PC-3 (cell line): ENCODE data around the gene DPEP2NB. TPM values are rescaled to one million over a fixed set of nuclear protein-coding genes. Genes with fewer than 3 reads are reported as not detected.
A peak's percentile ranks its signal among the peaks of the same experiment; 100 is the strongest.

Experiments
- ATAC-seq: fragments of 200-7000 bp; cut with Tn5 transposase; 2 replicates; pipeline ENCODE4 v1.9.1; 2020; ENCODE audit warnings: mild to moderate bottlenecking, moderate library complexity
- BruUV-seq: library from RNA; stranded (reverse); fragments of 400-500 nt; replicated peaks from 2 replicates; lab custom pipeline; 2021; lab: Mats Ljungman, UMichigan
- CTCF ChIA-PET: fragments of 300-600 bp; sonication (Branson Sonifier 250); formaldehyde crosslinking; loops from one replicate; lab custom pipeline; 2022; ENCODE audit warnings: antibody characterized with exemption; lab: Charles Lee
- POLR2A ChIA-PET: fragments of 300-600 bp; sonication (Branson Sonifier 250); formaldehyde crosslinking; loops from one replicate; lab custom pipeline; 2022; ENCODE audit warnings: antibody characterized with exemption; ENCODE audit not compliant: unreplicated experiment; lab: Charles Lee
- DNase-seq: peaks from one replicate; pipeline ENCODE4 v3.0.0-alpha.2; 2015
- H2AFZ ChIP-seq: fragments of 300-600 bp; sonication (generic); 2 replicates; pipeline ENCODE4 v1.6.0; 2016; ENCODE audit warnings: antibody characterized with exemption, low read length
- H3F3A ChIP-seq: fragments of 300-600 bp; sonication (generic); one replicate; pipeline ENCODE4 v1.6.0; 2017; ENCODE audit warnings: antibody characterized with exemption, low read length, control low read depth, mild to moderate bottlenecking; ENCODE audit not compliant: unreplicated experiment
- H3K27ac ChIP-seq: fragments of 300-600 bp; sonication (generic); 2 replicates; pipeline ENCODE4 v1.5.1; 2016; ENCODE audit warnings: mild to moderate bottlenecking, low read length
- H3K27me3 ChIP-seq: fragments of 300-600 bp; sonication (generic); 2 replicates; pipeline ENCODE4 v1.6.1; 2016; ENCODE audit warnings: low read length, mixed read lengths
- H3K36me3 ChIP-seq: fragments of 300-600 bp; sonication (generic); 2 replicates; pipeline ENCODE4 v1.6.1; 2016; ENCODE audit warnings: low read depth, mixed run types, low read length, mixed read lengths
- H3K4me1 ChIP-seq: fragments of 300-600 bp; sonication (generic); 2 replicates; pipeline ENCODE4 v1.5.1; 2016; ENCODE audit warnings: low read length; ENCODE audit not compliant: insufficient read depth
- H3K4me2 ChIP-seq: fragments of 300-600 bp; sonication (generic); 2 replicates; pipeline ENCODE4 v1.6.0; 2016; ENCODE audit warnings: low read length
- H3K4me3 ChIP-seq: fragments of 300-600 bp; sonication (generic); 2 replicates; pipeline ENCODE4 v1.5.1; 2016; ENCODE audit warnings: mild to moderate bottlenecking, low read length, mixed read lengths
- H3K79me2 ChIP-seq: fragments of 300-600 bp; sonication (generic); 2 replicates; pipeline ENCODE4 v1.6.1; 2017; ENCODE audit warnings: low read length, mixed read lengths
- H3K9ac ChIP-seq: fragments of 300-600 bp; sonication (generic); 2 replicates; pipeline ENCODE4 v1.6.0; 2016; ENCODE audit warnings: mild to moderate bottlenecking, low read length
- H3K9me2 ChIP-seq: fragments of 300-600 bp; sonication (generic); replicated peaks from 2 replicates; pipeline ENCODE4 v1.6.1; 2016; ENCODE audit warnings: mixed run types, low read length, mixed read lengths
- H3K9me3 ChIP-seq: fragments of 300-600 bp; sonication (generic); 2 replicates; pipeline ENCODE4 v1.6.1; 2016; ENCODE audit warnings: low read length, mixed read lengths
- H4K20me1 ChIP-seq: fragments of 300-600 bp; sonication (generic); 2 replicates; pipeline ENCODE4 v1.6.1; 2016; ENCODE audit warnings: low read length, mixed read lengths
- CTCF ChIP-seq: fragments of 300-600 bp; sonication (generic); conservative IDR thresholded peaks from 2 replicates; pipeline ENCODE4 v1.5.1; 2017; ENCODE audit warnings: antibody characterized with exemption, low read depth, mild to moderate bottlenecking, low read length
- EZH2 ChIP-seq: fragments of 300-600 bp; sonication (generic); IDR thresholded peaks from one replicate; pipeline ENCODE4 v1.6.1; 2017; ENCODE audit warnings: antibody characterized with exemption, mild to moderate bottlenecking, low read length; ENCODE audit not compliant: unreplicated experiment
- EZH2phosphoT487 ChIP-seq: fragments of 300-600 bp; sonication (generic); IDR thresholded peaks from 2 replicates; pipeline ENCODE4 v1.6.1; 2018; ENCODE audit warnings: mild to moderate bottlenecking, antibody characterized with exemption, low read length, borderline replicate concordance
- intact Hi-C: fragments of 100-400 bp; cut with micrococcal nuclease; formaldehyde crosslinking; loops from 2 replicates; pipeline ENCODE4 v1.9.0; 2023
- total RNA-seq: library from RNA; depleted of rRNA; stranded (reverse); fragments of >200 nt; gene quantifications from 2 replicates; pipeline ENCODE4 v1.2.3, GENCODE V29; 2014

Gene DPEP2NB
- total RNA-seq, 1 experiment from 2014 or later = not detected

DNA sequence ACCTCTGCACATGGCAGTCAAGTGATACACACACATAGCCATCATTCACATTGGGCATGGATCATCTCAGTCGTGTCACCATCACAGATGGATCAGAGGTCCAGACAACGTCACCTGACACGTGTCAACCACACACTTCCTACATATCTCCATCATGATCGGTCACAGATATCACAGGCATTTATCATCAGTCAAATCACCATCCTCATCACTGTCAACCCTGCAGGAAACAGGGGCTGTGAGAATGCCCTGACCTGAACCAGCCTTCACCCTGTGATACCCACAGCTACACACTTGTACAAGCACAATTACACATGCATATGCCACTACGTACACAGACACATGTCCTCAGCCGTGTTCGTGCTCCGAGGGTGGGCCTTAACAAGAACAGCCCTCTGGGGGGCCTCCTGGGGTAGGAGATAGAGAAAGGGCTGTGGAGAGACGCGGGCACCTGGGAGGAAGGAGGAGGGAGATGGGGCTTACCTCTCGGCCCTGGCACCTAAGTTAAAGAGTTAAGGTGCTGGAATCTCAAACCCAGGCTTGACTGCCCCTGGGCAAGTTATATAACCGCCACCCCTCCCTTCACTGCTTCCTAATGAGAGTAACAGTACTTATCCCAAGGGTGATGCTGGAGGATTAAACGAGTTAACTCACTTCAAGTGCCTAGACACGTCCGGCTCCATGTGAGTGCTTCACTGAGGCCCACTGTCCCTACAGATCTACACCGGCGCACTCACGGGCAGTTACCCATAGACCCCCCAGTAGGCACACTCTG, 48.3 kb downstream of the DPEP2NB start:
- H3K27ac ChIP-seq = no peak overlapping the region
- peaks cover 29% of the 10 kb centered on the region for H3K79me2 ChIP-seq
- ChIA-PET CTCF (no interaction called here), POLR2A (interaction anchor here (0.5 kb wide), 1 partner anchor 129 kb away, joined by 3 read pairs; no protein-coding TSS in a partner anchor)
- H3K4me3 ChIP-seq = peak overlapping the region; percentile 94
- intact Hi-C loops = no loop called here
- peak overlapping the region; percentile 92 for H2AFZ ChIP-seq
- no peaks in the 10 kb centered on the region for H3K27me3 ChIP-seq
- DNase-seq = peak; percentile 11
- peaks cover 17% of the 10 kb centered on the region for H3K4me1 ChIP-seq
- H3K9ac ChIP-seq = peak overlapping the region; percentile 81
- BruUV-seq = TSS peak; percentile 66
- no peaks in the 10 kb centered on the region; the same call in 1 of the 2 replicates for H3K36me3 ChIP-seq
- no peaks in the 10 kb centered on the region for H3K9me2 ChIP-seq
- H3F3A ChIP-seq = no peaks in the 10 kb centered on the region
- TF ChIP-seq EZH2 = no peak
- no peak for TF ChIP-seq CTCF
- TF ChIP-seq EZH2phosphoT487 = no peak
- no peaks in the 10 kb centered on the region for H4K20me1 ChIP-seq
- peak; percentile 5 for ATAC-seq
- H3K4me2 ChIP-seq = peak overlapping the region; percentile 95
- H3K9me3 ChIP-seq = no peaks in the 10 kb centered on the region

DNA sequence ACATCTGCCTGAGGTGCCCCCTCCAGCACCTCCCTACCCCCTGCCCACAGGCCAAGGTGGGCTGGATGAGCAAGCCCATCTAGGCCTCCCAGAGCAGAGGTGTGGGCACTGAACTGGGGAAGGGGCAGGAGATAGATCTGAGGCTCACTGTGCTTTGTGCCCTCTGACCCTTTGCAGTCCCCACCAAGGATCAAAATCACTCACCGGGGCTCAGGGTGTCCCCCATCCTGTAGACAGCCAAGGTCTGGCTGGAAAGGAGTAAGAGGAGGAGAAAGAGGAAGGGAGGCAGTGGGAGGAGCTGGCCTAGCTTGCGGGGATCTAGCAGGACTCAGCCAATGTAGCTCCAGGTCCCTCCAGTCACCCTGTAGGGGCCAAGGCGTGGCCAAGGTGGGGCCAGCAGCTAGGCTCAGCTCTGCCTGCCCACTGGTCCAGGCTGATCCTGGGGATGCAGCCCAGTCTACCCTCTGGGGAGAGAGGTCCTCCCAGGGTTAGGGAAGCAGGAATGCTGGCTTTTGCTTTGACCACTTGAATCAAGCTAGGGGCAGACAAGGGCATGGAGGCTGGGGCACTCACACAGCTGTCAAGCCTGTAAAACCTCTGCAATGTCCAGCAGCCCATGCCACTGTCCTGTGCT, 49.0 kb downstream of the DPEP2NB start:
- no peaks in the 10 kb centered on the region for H3K27me3 ChIP-seq
- no peak overlapping the region for H3K27ac ChIP-seq
- H3K9ac ChIP-seq = no peak overlapping the region
- peaks cover 17% of the 10 kb centered on the region for H3K4me1 ChIP-seq
- H4K20me1 ChIP-seq = no peaks in the 10 kb centered on the region
- intact Hi-C loops = no loop called here
- H3K9me3 ChIP-seq = no peaks in the 10 kb centered on the region
- no peaks in the 10 kb centered on the region for H3F3A ChIP-seq
- ATAC-seq (no peak), DNase-seq (no peak)
- H3K4me2 ChIP-seq = peak overlapping the region; percentile 95
- no peak for TF ChIP-seq EZH2phosphoT487
- CTCF ChIA-PET = no interaction called here
- no peaks in the 10 kb centered on the region; the same call in 1 of the 2 replicates for H3K36me3 ChIP-seq
- no peaks in the 10 kb centered on the region for H3K9me2 ChIP-seq
- POLR2A ChIA-PET = no interaction called here
- H3K79me2 ChIP-seq = peaks cover 29% of the 10 kb centered on the region
- no TSS peak for BruUV-seq
- no peak overlapping the region for H2AFZ ChIP-seq
- peak overlapping the region; percentile 94 for H3K4me3 ChIP-seq

GRCh38 chr16:67965668-67966548, 49.8 kb downstream of the DPEP2NB start:
- no peaks in the 10 kb centered on the region for H3K9me3 ChIP-seq
- H3K4me1 ChIP-seq = peaks cover 17% of the 10 kb centered on the region
- intact Hi-C loops = no loop called here
- H3K27ac ChIP-seq = no peak overlapping the region
- ATAC-seq (no peak), DNase-seq (no peak)
- no peaks in the 10 kb centered on the region for H3K27me3 ChIP-seq
- no TSS peak for BruUV-seq
- no peaks in the 10 kb centered on the region for H3K9me2 ChIP-seq
- TF ChIP-seq CTCF = no peak
- TF ChIP-seq EZH2 = no peak
- no peak for TF ChIP-seq EZH2phosphoT487
- H3K4me3 ChIP-seq = no peak overlapping the region; the same call in 1 of the 2 replicates
- CTCF ChIA-PET = no interaction called here
- H3K9ac ChIP-seq = no peak overlapping the region
- POLR2A ChIA-PET = no interaction called here
- 0 out of 2 replicates have a peak overlapping the region, but pooled peaks have one; percentile 95 for H3K4me2 ChIP-seq
- H4K20me1 ChIP-seq = no peaks in the 10 kb centered on the region
- H3K36me3 ChIP-seq = no peaks in the 10 kb centered on the region; the same call in 1 of the 2 replicates
- H3F3A ChIP-seq = no peaks in the 10 kb centered on the region
- peaks cover 29% of the 10 kb centered on the region for H3K79me2 ChIP-seq
- H2AFZ ChIP-seq = no peak overlapping the region
